ENCODE measurements around the gene BACH2. TPM values are rescaled to one million over a fixed set of nuclear protein-coding genes. Genes with fewer than 3 reads are reported as not detected.

Gene BACH2
- total and polyA plus RNA-seq, 10 of the 15 experiments (the other 5 are each of a cell fraction or from before 2014, with no cell fraction given), result 0.03 to 0.28 (median 0.04) TPM; not detected in 3

DNA sequence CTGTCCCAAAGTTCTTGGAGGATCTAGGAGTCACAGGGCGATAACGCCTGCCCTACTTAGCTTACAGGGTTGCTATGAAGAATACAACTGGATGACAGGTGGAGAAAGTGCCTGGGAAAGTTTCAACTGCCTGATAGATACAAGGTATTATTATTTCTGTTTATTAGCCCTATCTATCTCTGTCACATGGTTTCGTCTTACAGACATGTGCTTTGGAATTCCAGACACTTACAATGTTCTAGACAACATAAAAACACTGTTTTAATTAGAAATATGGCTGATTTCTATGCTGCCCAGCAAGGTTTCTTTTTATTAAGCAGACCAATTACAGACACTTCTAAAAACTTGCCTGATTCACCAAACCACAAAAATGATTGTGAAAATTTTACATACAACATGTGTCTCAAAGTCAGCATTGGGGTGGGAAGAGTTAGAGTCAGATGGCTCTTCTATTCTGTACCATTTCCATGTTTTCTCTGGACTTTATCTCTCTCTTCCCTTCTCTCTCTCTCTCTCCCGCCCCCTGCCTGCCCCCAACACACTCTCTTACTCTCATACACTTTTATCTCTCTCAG lies 352.4 kb downstream of the BACH2 start:
- Histone ChIP-seq H3K36me3 (ENCODE audit: control insufficient read depth in 2 of 2, insufficient read depth in 2 of 2, low read length in 1 of 2) (no peaks in the 10 kb centered on the region), H3K4me2 (ENCODE audit: control insufficient read depth, insufficient read depth) (no peak overlapping the region), H3K9me3 (replicated peaks; ENCODE audit: control insufficient read depth, insufficient read depth, low read length) (peaks cover 2% of the 10 kb centered on the region; the same call in 2 of the 3 replicates), H3K27me3 (replicated peaks in 1 of 2; ENCODE audit: control insufficient read depth in 2 of 2, insufficient read depth in 2 of 2, low read length in 1 of 2) (no peaks in the 10 kb centered on the region; a peak in 2 of 4 replicates), H4K20me1 (ENCODE audit: control insufficient read depth, insufficient read depth) (no peaks in the 10 kb centered on the region; the same call in 1 of the 2 replicates), H2AFZ (ENCODE audit: control insufficient read depth, low read depth, low read length) (no peak overlapping the region), H3K4me1 (ENCODE audit: control insufficient read depth, insufficient read depth, low read length) (no peaks in the 10 kb centered on the region), H3K27ac (ENCODE audit: control insufficient read depth, insufficient read depth) (no peak overlapping the region), H3K79me2 (ENCODE audit: control insufficient read depth, insufficient read depth, low read length) (no peaks in the 10 kb centered on the region), H3K4me3 (no peak overlapping the region), H3K9ac (ENCODE audit: control insufficient read depth, insufficient read depth, low read length) (no peak overlapping the region)
- intact Hi-C loops (cut with micrococcal nuclease; ENCODE audit: unreplicated experiment), result loop anchor here (5.0 kb wide), 1 partner anchor 233 kb away; no protein-coding TSS in a partner anchor
- CTCF ChIA-PET, result interaction anchor here (1.5 to 6.9 kb wide), 2 partner anchors 449 to 533 kb away, joined by 4 to 193 read pairs; no protein-coding TSS in a partner anchor
- RAD21 ChIA-PET (ENCODE audit: unreplicated experiment), result interaction anchor here (1.7 kb wide), 1 partner anchor 535 kb away, joined by 6 read pairs; no protein-coding TSS in a partner anchor
- TF ChIP-seq TAF1 (IDR thresholded peaks at IDR 0.05; ENCODE audit: borderline replicate concordance, low read depth, low read length), result no peak
- TF ChIP-seq, protein P1, sequence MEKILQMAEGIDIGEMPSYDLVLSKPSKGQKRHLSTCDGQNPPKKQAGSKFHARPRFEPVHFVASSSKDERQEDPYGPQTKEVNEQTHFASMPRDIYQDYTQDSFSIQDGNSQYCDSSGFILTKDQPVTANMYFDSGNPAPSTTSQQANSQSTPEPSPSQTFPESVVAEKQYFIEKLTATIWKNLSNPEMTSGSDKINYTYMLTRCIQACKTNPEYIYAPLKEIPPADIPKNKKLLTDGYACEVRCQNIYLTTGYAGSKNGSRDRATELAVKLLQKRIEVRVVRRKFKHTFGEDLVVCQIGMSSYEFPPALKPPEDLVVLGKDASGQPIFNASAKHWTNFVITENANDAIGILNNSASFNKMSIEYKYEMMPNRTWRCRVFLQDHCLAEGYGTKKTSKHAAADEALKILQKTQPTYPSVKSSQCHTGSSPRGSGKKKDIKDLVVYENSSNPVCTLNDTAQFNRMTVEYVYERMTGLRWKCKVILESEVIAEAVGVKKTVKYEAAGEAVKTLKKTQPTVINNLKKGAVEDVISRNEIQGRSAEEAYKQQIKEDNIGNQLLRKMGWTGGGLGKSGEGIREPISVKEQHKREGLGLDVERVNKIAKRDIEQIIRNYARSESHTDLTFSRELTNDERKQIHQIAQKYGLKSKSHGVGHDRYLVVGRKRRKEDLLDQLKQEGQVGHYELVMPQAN (conservative IDR thresholded peaks at IDR 0.05), result no peak
- TF ChIP-seq, protein P2, sequence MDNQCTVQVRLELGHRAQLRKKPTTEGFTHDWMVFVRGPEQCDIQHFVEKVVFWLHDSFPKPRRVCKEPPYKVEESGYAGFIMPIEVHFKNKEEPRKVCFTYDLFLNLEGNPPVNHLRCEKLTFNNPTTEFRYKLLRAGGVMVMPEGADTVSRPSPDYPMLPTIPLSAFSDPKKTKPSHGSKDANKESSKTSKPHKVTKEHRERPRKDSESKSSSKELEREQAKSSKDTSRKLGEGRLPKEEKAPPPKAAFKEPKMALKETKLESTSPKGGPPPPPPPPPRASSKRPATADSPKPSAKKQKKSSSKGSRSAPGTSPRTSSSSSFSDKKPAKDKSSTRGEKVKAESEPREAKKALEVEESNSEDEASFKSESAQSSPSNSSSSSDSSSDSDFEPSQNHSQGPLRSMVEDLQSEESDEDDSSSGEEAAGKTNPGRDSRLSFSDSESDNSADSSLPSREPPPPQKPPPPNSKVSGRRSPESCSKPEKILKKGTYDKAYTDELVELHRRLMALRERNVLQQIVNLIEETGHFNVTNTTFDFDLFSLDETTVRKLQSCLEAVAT (IDR thresholded peaks at IDR 0.05), result no peak
- TF ChIP-seq STAT3 (IDR thresholded peaks at IDR 0.05; ENCODE audit: low read depth, low read length), result no peak
- TF ChIP-seq RFX5 (IDR thresholded peaks at IDR 0.05; ENCODE audit: low read depth, low read length), result no peak
- no peak for TF ChIP-seq HDAC2 (IDR thresholded peaks at IDR 0.05)
- ATAC-seq, result no peak
- POLR2A ChIA-PET, result no interaction called here
- 33% methylated on average over 4 of the region's 4 CpGs for WGBS (ENCODE audit: insufficient coverage, insufficient replicate concordance, low lambda C conversion rate, missing lambda C conversion rate)
- no TSS peak for BruUV-seq (replicated peaks)
- no peak for FAIRE-seq
- no peak for DNase-seq (ENCODE audit: low read depth, low spot score)
- SMC1A ChIA-PET (ENCODE audit: uncharacterized antibody, unreplicated experiment), result interaction anchor here (0.7 to 1.6 kb wide), 4 partner anchors 22 to 542 kb away, joined by 3 to 7 read pairs (median 3); no protein-coding TSS in a partner anchor
- in situ Hi-C loops (cut with MboI), result loop anchor here (10.0 kb wide), 1 partner anchor 451 kb away; no protein-coding TSS in a partner anchor
